ENCODE data around the gene MTAP.

MTAP gene

GRCh38 chr9:21804791-21805190, 2.4 kb downstream of the MTAP start:
- DNase-seq (ENCODE audit: low spot score) = no peak

DNA sequence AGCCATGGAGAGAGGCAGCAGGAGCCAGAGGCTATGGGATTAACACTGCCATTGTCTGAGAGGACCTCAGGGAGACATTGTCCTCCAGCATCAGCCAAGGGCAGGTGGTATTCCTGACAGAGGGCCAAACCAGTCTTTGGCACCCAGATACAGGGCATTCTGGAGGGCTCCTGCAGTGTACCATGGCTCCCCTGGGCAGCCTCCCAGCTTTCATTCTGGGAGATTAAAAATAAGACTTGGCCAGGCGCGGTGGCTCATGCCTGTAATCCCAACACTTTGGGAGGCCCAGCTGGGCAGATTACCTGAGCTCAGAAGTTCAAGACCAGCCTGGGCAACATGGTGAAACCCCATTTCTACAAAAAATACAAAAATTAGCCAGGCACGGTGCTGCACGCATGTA, 4.2 kb downstream of the MTAP start:
- no peak for DNase-seq (ENCODE audit: low spot score)

DNA sequence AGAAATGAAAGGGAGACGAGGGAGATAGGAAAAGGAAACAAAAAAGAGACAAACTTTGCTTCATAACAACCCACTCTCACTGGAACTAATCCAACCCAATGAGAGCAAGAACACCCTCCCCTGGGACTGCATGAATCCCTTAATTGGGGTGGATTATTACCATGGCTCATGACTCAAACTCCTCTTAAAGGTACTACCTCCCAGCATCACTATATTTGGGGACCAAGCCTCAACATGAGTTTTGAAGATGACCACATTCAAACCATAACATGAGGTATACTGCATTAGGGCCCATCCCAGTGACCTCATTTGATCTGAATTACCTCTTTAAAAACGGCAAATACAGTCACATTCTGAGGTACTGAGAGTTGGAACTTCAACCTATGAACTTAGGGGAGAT, 8.0 kb downstream of the MTAP start:
- no peak for DNase-seq (ENCODE audit: low spot score)

DNA sequence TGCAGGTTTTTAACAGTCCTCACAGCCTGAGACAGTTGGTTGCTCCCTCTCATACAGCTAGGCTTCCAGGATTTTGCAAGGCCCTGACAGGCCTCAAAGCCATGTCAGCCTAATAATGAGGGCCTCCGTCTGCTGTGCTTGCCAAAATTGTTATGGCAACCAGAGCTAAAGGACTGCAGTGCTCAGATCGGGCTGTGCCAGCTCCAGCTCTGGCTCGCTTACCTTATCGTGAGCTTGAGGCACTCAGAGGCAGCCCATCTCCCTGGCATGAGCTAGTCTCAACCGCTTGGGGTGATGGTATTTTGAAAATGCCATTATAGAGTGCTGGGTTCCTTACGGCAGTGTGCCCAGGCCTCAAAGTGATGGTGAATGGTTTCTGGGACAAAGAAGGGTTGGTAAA, 8.4 kb downstream of the MTAP start:
- peak; percentile 65 for DNase-seq (ENCODE audit: low spot score)

GRCh38 chr9:21811914-21812313, 9.5 kb downstream of the MTAP start:
- DNase-seq (ENCODE audit: low spot score) = no peak

GRCh38 chr9:21812415-21812814, 10.0 kb downstream of the MTAP start:
- DNase-seq (ENCODE audit: low spot score) = no peak

DNA sequence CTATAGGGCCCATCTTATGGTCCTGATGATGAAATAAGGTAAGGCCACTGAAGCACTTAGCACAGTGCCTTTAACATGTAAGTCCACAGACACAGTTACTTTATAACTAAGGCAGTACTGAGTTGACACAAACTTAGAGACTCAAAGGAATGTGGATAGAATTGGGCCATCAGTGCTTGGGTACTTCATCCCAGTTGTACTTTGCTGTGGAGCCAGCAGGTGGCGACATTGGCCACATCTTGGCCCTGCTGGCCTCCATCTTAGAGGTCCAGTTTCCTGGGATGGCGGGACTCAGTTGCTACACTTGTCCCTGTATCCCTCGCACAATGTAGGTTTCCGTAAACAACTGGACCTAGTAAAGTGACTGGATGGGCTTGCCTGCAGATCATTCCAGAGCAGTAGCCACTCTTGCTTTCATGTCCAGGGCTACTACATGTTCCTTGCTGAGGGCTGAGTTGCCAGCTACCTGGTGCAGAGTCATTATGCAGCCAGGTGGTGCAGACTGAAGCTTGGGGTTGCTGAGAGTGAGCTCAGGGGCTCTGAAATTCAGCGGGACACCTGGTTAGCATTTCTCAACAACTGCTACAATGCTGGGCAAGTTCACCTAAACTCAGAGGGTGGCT, 10.6 kb downstream of the MTAP start:
- DNase-seq (ENCODE audit: low spot score) = peak; percentile 83

- peak; percentile 88 for DNase-seq (ENCODE audit: low spot score)
Observed at GRCh38 chr9:21813575-21814473, 11.4 kb downstream of the MTAP start.

DNA sequence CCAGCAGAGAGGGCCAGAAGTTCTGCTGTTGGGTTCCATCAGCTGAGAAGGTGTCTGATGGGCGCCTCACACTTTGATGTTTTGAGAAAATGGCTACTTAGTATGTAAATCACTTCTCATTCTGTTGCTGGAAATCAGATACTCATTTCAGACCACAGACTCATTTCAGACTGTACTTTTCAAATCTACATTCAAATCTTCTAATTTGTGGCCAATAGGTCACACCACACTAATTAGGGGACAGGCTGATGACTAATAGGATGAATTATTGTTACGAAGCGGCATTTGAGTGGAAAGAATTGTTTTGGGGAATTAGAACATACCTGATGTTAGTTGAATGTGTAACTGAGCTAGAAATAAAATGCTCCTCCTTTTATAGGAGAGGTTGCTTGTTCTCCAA, 13.2 kb downstream of the MTAP start:
- DNase-seq (ENCODE audit: low spot score) = no peak

GRCh38 chr9:21817176-21817575, 14.7 kb downstream of the MTAP start:
- no peak for DNase-seq (ENCODE audit: low spot score)

- no peak for DNase-seq (ENCODE audit: low spot score)
Observed at GRCh38 chr9:21825637-21826036, 23.2 kb downstream of the MTAP start.

DNA sequence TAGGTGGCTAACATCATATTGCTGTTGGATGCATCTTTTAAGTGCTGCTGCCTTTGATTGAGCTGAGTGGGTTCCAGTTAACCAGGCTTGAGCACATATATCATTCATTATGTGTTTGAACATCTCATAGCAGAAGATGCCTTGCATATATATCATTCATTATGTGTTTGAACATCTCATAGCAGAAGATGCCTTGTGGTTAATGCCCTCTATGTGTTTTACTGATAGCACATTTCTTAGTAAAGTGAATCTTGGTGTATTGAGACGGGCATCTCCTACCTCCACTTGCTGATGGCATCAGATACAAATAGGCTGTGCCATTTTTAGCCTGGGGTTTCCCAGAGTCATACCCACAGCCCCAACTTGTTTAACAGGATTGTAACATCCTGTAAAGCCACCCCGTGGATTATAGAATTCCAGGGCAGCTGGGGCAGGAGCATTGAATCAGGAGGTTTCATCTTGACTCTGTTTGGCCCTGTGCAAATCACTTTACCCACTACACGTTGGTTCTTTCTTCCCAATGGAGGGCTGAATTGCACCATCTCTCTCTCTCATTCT, 26.5 kb downstream of the MTAP start:
- no peak for DNase-seq (ENCODE audit: low spot score)

- DNase-seq (ENCODE audit: low spot score) = no peak
Observed at GRCh38 chr9:21830589-21830988, 28.2 kb downstream of the MTAP start.

DNA sequence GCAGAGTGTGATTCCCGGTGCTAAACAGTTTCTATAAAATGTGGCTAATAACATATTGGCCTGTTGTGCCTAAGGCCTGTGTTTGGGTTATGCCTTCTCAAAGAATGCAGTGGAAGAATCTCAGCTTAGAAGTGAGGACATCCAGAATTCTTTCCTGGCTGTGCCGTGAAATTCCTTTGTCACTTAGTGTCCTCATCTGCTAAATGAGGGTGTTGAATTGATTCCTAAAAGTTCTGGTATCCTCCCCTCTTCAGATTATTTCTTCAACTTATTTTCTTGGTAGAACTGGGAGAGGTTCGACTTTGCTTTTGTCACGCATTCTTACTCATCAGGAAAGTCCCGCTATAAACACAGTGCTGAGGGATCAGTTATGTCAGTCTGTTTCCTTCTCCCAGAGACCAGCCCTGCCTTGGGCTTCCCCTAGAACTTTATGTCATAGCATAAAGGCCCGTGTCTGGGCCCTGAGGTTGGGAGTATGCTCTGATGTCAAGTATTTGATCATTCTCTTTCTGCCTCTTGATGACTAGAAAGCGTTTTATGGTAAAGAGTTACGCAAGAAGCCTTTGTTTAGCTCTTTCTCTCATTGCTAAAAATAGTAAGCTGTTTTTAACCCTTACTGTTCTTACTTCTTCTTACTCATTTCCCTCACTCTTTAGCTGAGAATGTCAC, 29.5 kb downstream of the MTAP start:
- DNase-seq (ENCODE audit: low spot score) = no peak

GRCh38 chr9:21833090-21833801, 30.8 kb downstream of the MTAP start:
- no peak for DNase-seq (ENCODE audit: low spot score)

- no peak for DNase-seq (ENCODE audit: low spot score)
Observed at GRCh38 chr9:21835121-21835520, 32.7 kb downstream of the MTAP start.

DNA sequence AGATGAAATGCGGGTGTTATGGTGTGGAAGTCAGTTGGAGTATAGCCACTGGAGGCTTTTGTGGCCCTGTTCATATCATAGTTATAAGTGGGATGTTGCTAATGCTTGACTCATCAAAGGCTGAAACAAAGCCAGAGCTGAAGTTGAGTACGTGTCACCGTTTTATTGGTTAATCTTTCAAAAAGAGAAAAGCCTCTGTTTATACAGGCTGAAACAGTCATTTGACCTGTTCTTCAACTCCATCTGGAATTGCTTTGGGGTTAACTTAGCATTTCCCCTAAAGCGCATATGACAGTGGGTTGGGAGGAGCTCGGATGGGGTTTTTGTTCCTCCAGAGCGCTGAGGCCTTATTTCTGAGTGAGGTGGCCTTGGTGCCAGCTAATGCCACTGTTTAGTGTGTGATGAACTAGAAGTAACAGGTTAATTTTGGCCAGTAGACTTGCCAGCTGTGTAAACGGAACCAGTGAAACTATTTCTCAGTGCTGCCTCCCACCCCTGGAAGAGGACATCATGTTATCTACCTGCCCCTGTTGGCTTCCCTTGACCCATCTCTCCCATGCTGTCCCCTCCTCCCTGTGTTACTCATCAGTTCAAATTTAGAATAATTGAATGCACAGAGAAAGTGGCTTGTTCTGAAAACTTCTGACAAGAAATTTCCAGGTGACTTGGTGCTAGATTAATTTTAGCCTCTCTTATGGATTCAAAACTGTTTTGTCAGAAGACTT, 34.2 kb downstream of the MTAP start:
- DNase-seq (ENCODE audit: low spot score) = no peak

DNA sequence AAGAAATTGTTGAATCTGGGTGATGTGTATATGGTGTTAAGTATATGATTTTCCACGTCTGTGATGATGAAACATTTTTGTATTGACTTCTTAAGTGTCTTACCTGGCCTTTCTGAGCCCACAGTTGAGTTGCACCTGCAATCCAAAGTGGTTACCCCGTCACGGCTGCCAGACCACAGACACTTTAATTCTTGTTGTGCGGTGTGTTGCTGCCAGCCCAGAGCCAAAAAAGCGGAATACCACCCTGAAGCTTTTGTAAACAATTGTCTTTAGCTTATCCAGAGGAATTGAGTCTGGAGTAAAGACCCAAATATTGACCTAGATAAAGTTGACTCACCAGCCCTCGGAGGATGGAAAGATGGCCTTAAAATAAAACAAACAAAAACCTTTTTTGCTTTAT, 35.1 kb downstream of the MTAP start:
- DNase-seq (ENCODE audit: low spot score) = no peak

GRCh38 chr9:21840647-21841046, 38.2 kb downstream of the MTAP start:
- DNase-seq (ENCODE audit: low spot score) = no peak

- DNase-seq (ENCODE audit: low spot score) = no peak
Observed at GRCh38 chr9:21841133-21841532, 38.7 kb downstream of the MTAP start.

GRCh38 chr9:21848615-21849014, 46.2 kb downstream of the MTAP start:
- no peak for DNase-seq (ENCODE audit: low spot score)
